Activated T-helper 2 cell treated with anti-CD3 and anti-CD28 coated beads, Interferon-gamma antibody, Interleukin-2, Interleukin-4, amounts not matched to agents 10 μg/mL and 5 μg/mL and 100 μg/mL, durations not matched to agents 14 hours and 24 hours and 36 hours (primary cell): ENCODE data around the gene MED27. TPM values are rescaled to one million over a fixed set of nuclear protein-coding genes. Genes with fewer than 3 reads are reported as not detected.
A peak's percentile ranks its signal among the peaks of the same experiment; 100 is the strongest.

Source experiments
- DNase-seq: peaks from one replicate; pipeline ENCODE4 v3.0.0; 2021; ENCODE audit warnings: low spot score
- H3K27ac Mint-ChIP-seq: one replicate; pipeline ENCODE4 v1.8.0; 2021; ENCODE audit warnings: mixed read lengths
- H3K27me3 Mint-ChIP-seq: one replicate; pipeline ENCODE4 v1.8.0; 2021; ENCODE audit warnings: low read depth, mixed read lengths
- H3K36me3 Mint-ChIP-seq: one replicate; pipeline ENCODE4 v1.8.0; 2021; ENCODE audit warnings: low read depth, mixed read lengths
- H3K4me1 Mint-ChIP-seq: one replicate; pipeline ENCODE4 v1.8.0; 2021; ENCODE audit warnings: low read depth, mixed read lengths
- H3K4me3 Mint-ChIP-seq: one replicate; pipeline ENCODE4 v1.8.0; 2021; ENCODE audit warnings: low read depth, mild to moderate bottlenecking, moderate library complexity, mixed read lengths
- H3K9me3 Mint-ChIP-seq: one replicate; pipeline ENCODE4 v1.8.0; 2021; ENCODE audit warnings: mixed read lengths
- intact Hi-C: fragments of 100-400 bp; cut with micrococcal nuclease; formaldehyde crosslinking; loops from one replicate; pipeline ENCODE4 v1.15.1; 2023
- total RNA-seq: library from RNA; stranded (reverse); gene quantifications from 2 replicates; pipeline ENCODE4 v1.2.3, GENCODE V29; 2022

MED27 gene
- total RNA-seq, 1 donor from 2014 or later: 37.2 TPM

DNA sequence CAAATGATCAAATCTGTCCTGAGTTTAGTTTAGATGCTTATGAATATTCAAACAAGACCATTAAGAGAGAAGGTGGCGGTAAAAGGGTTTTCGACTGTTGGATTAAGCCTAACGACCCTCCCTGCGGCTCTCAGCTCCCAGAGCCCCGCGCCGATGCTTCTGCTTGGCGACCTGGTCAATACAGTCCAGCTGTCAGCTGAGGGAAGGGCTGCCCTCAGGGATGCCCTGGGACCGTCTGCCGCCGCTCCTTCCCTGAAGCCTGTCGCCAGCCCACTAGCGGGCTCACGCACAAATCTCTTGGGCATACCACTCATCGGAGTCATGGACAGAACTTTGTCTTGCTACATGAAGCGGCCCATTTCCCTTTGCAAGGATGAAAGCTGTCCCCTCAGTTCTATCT, 203.2 kb downstream of the MED27 start:
- no peaks in the 10 kb centered on the region for H3K27me3 Mint-ChIP-seq

DNA sequence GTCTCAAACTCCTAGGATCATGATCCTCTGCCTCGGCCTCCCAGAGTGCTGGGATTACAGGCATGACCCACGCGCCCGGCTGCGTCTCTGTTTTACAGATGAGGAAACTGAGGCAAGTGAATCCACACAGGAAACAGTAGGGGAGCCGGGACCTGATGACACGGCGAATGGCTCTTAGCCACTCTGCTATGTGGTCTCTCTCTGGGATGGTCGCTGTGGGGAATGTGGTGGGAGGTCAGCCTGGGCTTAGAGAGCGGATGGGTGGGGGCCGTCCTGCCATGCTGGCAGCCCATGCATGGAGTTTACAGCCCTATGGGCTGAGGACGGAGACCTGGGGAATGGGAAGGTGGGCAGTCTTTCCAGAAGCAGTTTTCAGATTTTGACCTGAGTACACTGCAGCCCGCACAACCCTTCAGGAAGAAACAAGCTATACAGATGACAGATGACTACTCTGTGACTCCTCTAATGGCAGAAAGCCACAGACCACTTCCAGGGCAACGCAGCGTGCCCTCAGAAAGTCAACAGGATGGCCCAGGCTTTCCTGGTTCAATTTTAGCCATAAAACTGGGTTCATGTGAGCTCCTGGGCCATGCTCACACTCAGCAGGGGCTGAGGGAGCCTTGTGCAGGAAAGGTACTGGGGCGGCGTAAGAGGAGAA, 203.7 kb downstream of the MED27 start:
- Mint-ChIP-seq H3K36me3 (no peaks in the 10 kb centered on the region), H3K27me3 (no peaks in the 10 kb centered on the region), H3K9me3 (no peaks in the 10 kb centered on the region), H3K4me1 (peaks cover 22% of the 10 kb centered on the region), H3K27ac (peak overlapping the region; percentile 51), H3K4me3 (no peak overlapping the region)
- DNase-seq: no peak
- intact Hi-C loops: no loop called here

More for the DNA sequence above, 203.2 kb downstream of the MED27 start:
- no peak for DNase-seq
- H3K4me3 Mint-ChIP-seq: no peak overlapping the region
- H3K27ac Mint-ChIP-seq: peak overlapping the region; percentile 51
- H3K4me1 Mint-ChIP-seq: peaks cover 25% of the 10 kb centered on the region
- H3K36me3 Mint-ChIP-seq: no peaks in the 10 kb centered on the region
- intact Hi-C loops: no loop called here
- H3K9me3 Mint-ChIP-seq: no peaks in the 10 kb centered on the region

DNA sequence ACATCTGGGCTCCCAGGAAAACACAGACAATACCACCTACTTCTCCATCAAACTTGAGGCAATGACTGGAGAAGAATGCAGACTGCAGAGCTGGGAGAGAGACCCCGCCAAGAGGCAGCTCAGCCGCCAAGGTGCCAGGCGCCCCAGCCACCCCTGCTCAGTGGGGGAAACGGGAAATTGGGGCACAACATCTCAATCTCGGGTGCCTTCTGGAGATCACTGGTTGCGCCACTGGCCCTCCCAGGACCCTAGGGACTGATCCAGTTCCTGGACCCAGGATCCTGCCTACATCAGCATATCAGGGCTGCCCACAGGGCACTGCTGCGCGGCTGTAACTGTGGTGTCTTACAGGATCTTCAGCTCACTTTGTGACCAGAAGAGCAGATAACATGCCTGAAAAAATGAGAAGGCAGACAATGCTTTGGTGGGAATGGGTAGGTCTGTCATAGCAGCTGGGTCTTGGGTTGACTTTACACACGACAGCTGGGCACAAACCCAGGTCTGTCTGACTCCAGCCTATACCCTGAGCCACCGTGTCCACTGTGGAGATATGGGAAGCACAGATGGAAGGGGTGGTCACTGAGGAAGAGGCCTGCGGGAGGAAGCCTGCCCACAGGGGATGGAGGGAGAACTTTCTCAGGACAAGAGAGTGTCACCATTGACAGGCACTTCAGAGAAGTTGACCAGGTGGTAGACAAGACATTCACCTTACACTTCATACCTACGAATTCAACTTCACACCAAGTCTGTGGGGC, 204.6 kb downstream of the MED27 start:
- Mint-ChIP-seq H3K9me3 (no peaks in the 10 kb centered on the region), H3K27ac (no peak overlapping the region), H3K36me3 (no peaks in the 10 kb centered on the region), H3K4me3 (no peak overlapping the region), H3K4me1 (peaks cover 19% of the 10 kb centered on the region), H3K27me3 (no peaks in the 10 kb centered on the region)
- DNase-seq: no peak
- intact Hi-C loops: no loop called here

DNA sequence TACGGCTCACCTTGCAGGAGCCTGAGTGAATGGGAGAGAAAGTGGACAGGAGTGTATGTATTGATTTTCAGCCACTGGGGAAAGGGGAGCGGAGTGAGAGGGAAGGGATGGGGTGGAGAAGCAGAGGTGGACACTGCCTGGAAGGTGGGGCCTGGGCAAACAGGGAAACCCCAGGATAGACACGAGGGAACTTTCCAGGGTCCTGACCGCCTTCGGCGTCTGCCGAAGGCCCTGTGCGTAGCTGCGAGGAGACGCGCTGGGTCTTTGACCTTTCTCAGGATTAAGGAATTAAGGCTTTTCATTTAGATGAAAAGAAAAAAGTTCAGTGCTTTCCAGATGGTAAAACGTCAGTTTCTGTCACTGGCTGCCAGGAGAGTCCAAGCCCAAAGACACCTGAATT, 205.2 kb downstream of the MED27 start:
- Mint-ChIP-seq H3K27me3 (no peaks in the 10 kb centered on the region), H3K9me3 (no peaks in the 10 kb centered on the region), H3K27ac (no peak overlapping the region), H3K36me3 (no peaks in the 10 kb centered on the region), H3K4me3 (no peak overlapping the region), H3K4me1 (peaks cover 19% of the 10 kb centered on the region)
- DNase-seq: no peak
- intact Hi-C loops: no loop called here

DNA sequence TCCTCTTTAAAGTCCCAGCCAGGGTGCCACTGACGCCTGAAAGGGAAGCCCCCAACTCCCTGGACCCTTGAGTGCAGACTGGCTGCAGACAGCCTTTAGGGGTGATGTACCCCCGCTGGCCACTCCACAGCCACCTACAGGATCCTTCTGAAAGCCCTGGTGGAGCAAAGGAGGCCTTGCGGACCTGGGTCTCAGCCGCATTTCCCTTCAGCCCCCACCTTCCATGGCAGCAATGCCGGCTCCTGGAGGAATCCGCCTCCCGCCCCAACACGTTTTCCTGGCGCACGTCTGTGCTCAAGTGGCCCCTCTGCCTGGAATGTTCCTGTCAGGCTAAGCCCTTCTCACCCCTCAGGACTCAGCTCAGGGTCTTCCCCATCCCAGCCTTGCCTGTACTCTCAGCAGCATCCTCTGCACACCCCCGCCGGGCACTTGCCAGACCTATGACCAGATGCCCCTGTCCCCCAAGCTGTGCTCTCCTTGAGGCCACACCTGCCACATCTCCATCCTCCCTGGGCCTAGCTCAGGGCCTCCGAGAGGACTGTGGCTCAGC, 205.7 kb downstream of the MED27 start:
- H3K36me3 Mint-ChIP-seq: no peaks in the 10 kb centered on the region
- no peak for DNase-seq
- intact Hi-C loops: no loop called here
- no peak overlapping the region for H3K4me3 Mint-ChIP-seq
- no peak overlapping the region for H3K27ac Mint-ChIP-seq
- H3K4me1 Mint-ChIP-seq: peaks cover 19% of the 10 kb centered on the region
- no peaks in the 10 kb centered on the region for H3K9me3 Mint-ChIP-seq
- H3K27me3 Mint-ChIP-seq: no peaks in the 10 kb centered on the region

DNA sequence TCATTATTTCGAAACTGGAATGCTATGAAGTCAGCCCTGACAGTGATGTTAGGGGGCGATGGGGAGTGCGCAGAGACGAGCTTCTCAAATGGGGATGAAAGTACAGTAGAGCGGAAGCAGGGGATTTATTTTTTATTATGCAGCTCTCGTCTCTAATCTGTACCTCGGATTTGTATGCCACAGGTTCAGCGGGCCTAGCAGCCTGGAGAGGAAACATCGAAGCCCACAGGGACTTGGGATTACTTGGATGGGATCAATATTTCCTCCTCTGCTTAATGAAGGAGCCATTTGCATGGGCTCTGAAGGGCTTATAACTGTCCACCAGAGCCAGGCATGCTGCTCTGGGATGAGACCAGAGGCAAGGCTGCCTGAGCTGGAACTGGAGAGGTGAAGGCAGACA, 206.3 kb downstream of the MED27 start:
- Mint-ChIP-seq H3K27me3 (no peaks in the 10 kb centered on the region), H3K36me3 (no peaks in the 10 kb centered on the region), H3K27ac (no peak overlapping the region), H3K4me3 (no peak overlapping the region), H3K9me3 (no peaks in the 10 kb centered on the region), H3K4me1 (peaks cover 19% of the 10 kb centered on the region)
- no peak for DNase-seq
- intact Hi-C loops: no loop called here

DNA sequence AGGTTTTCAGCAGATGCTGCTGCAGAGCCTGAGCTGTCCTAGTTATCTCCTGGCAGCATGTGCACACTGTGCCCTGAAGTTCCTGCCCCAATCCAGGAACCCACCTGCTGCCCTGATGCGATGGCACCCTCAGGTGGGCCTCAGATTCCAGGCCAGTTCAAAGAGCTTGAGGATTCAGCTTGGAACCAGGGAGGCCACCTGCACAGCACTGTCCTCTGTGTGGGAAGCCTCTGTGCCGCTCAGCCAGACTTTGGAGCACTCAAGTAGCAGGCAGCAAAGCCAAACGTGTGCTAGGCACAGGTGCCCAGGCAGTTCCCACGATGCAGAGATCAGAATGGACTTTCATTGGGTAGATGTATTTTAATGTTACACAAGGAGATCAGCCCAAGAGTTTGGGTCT, 207.0 kb downstream of the MED27 start:
- Mint-ChIP-seq H3K27ac (no peak overlapping the region), H3K36me3 (no peaks in the 10 kb centered on the region), H3K9me3 (no peaks in the 10 kb centered on the region), H3K4me1 (peaks cover 19% of the 10 kb centered on the region), H3K27me3 (no peaks in the 10 kb centered on the region), H3K4me3 (no peak overlapping the region)
- intact Hi-C loops: no loop called here
- DNase-seq: no peak

DNA sequence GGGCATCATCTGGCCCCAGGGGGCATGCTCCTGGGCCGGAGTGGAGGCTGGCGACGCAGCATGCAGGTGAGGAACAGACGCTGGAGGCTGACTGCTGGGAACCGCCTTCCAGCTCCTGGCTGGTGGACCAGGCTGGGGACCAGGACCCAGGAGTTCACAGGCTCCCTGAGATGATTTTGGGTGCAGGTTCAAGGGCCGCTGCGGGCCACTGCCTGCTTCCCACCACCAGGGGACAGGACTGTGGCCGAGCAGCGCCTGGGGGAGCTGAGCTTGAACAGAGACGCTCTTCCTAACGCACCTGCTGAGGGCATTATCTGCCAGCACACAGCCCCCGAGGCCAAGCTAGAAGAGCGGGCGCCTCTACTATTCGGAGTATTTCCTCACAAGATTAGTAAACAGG, 207.7 kb downstream of the MED27 start:
- Mint-ChIP-seq H3K27ac (no peak overlapping the region), H3K4me1 (peaks cover 17% of the 10 kb centered on the region), H3K9me3 (no peaks in the 10 kb centered on the region), H3K4me3 (no peak overlapping the region), H3K36me3 (no peaks in the 10 kb centered on the region), H3K27me3 (no peaks in the 10 kb centered on the region)
- intact Hi-C loops: no loop called here
- no peak for DNase-seq

DNA sequence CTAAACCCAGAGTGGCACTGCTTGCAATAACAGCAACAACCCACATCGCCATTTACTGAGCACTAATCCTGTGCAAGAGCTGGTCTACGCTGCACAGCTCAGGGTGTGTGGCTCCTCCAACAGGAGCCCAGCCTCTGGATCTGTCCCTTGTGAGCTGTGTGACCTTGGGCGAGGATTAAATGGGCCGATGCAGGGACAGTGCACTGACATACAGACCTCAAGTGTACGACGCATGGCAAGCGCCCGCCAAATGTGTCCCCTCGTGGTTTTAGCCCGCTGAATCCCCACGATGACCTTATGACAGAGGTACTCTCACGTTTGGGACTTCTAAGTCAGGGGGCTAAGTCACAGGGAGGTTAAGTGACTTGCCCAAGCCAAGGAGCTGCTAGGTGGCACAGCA, 209.5 kb downstream of the MED27 start:
- DNase-seq: no peak
- Mint-ChIP-seq H3K9me3 (no peaks in the 10 kb centered on the region), H3K4me3 (no peak overlapping the region), H3K36me3 (no peaks in the 10 kb centered on the region), H3K27ac (no peak overlapping the region), H3K4me1 (peaks cover 1% of the 10 kb centered on the region), H3K27me3 (no peaks in the 10 kb centered on the region)
- intact Hi-C loops: no loop called here

DNA sequence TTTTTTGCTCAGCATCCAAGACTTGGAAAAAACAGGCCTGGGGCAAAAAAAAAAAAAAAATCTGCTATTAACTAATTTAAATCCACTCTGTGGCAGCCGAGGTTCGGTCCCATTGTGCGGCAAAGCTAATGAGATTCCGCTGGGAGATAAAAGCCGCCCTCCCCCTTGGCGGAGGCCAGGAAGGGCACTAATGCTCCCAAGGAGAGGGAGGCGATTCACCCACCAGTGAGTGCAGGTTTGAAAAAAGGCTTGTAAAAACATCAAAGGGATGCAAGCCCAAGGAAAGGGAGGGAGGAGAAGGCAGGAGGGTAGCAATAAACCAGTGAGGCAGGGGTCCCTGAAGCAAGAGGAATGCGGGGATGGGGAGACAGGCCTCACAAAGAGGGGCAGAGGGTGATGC, 210.3 kb downstream of the MED27 start:
- Mint-ChIP-seq H3K4me1 (no peaks in the 10 kb centered on the region), H3K4me3 (no peak overlapping the region), H3K27me3 (no peaks in the 10 kb centered on the region), H3K27ac (no peak overlapping the region), H3K9me3 (no peaks in the 10 kb centered on the region), H3K36me3 (no peaks in the 10 kb centered on the region)
- DNase-seq: no peak
- intact Hi-C loops: no loop called here

DNA sequence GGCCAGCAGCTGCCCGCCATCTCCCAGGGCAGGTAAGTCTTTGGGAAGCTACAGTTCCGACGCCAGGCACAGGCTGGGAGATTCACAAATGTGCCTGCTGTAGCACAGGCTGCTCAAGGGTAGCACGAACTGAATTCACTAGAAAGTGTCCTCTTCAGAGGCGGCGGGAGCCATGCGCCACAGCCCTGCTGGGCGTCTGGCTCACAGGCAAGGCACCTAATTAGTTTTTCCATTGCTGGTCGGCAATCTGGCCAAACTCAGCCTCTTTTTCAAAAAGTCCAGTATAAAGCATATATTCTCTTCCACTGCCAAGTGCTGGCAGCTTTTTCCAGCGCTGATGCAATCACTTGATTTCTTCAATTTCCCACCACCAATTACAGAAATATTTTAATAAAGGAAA, 210.9 kb downstream of the MED27 start:
- no peak overlapping the region for H3K4me3 Mint-ChIP-seq
- H3K9me3 Mint-ChIP-seq: no peaks in the 10 kb centered on the region
- no peaks in the 10 kb centered on the region for H3K27me3 Mint-ChIP-seq
- intact Hi-C loops: no loop called here
- no peaks in the 10 kb centered on the region for H3K4me1 Mint-ChIP-seq
- H3K27ac Mint-ChIP-seq: no peak overlapping the region
- DNase-seq: no peak
- H3K36me3 Mint-ChIP-seq: no peaks in the 10 kb centered on the region

DNA sequence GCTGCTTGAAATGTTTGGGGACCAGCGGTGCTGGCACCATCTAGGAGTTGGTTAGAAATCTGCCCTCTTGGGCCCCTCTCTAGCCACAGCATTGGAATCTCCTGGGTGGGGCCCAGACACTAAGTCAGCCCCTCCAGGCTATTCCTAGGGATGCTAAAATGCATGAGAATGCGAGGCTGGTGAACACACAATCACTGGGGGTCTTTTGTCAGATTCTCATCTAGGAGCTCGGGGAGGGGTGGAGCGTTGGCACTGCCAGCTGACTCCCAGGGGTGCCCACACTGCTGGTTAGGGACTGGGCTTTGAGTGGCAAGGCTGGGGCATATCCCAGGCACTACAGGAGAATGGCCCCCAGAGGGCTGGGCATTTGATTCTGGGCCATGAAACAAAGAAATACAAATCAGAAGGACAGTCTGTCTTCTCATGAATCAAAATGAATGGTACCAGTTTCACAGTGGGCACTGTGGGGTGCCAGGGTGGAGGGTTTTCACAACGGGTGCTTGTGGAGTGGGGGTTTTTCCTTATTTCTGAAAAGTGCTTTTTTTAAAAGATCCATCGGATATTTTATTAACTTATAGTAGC, 212.0 kb downstream of the MED27 start:
- H3K9me3 Mint-ChIP-seq: no peaks in the 10 kb centered on the region
- no peaks in the 10 kb centered on the region for H3K4me1 Mint-ChIP-seq
- no peak overlapping the region for H3K4me3 Mint-ChIP-seq
- no peak for DNase-seq
- H3K36me3 Mint-ChIP-seq: no peaks in the 10 kb centered on the region
- H3K27ac Mint-ChIP-seq: no peak overlapping the region
- H3K27me3 Mint-ChIP-seq: no peaks in the 10 kb centered on the region
- intact Hi-C loops: no loop called here
